HUDEP-2 (cell line): ENCODE results near the gene CDRT15.
A peak's percentile ranks its signal among the peaks of the same experiment; 100 is the strongest.
"Not testable (repeated sequence)": the region's sequence is repeated elsewhere in the genome, so short reads cannot be mapped to it uniquely, and the experiment has no call there.

ENCODE experiments used
- DNase-seq, 76 experiments: peaks; one replicate each; lab custom pipeline; 2025; ENCODE audit not compliant: unreplicated experiment in 76 of 76; lab: John Stamatoyannopoulos, UW

The CDRT15 gene

DNA sequence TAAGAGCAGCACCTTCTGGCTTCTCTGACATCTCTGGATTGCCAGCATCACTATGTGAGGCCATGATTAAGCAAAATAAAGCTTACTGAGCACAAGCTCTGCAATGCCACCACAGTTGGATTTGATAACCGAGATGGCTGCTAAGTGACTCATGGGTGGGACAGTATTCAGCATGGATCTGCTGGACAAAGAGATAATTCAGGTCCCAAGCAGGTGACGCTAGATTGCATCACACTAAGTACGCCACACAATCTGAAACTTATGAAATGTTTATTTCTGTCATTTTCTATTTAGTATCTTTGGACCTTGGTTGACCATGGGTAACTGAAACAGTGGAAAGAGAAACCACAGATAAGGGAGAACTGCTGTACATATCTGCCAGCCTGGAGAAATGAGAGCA, 27.4 kb downstream of the CDRT15 start:
- peak in 23 of 76 experiments; percentile 4 to 63 (median 20) for DNase-seq

DNA sequence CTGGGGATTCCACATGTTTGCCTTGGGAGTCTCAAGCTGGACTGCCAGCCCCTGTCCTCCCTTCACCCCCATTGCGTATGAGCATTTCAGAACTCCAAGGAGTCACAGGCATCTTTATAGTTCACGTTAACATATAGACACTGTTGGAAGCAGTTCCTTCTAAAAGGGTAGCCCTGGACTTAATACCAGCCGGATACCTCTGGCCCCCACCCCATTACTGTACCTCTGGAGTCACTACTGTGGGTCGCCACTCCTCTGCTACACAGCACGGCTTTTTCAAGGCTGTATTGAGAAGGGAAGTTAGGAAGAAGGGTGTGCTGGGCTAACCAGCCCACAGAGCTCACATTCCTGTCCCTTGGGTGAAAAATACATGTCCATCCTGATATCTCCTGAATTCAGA, 28.9 kb downstream of the CDRT15 start:
- DNase-seq: no peak

DNA sequence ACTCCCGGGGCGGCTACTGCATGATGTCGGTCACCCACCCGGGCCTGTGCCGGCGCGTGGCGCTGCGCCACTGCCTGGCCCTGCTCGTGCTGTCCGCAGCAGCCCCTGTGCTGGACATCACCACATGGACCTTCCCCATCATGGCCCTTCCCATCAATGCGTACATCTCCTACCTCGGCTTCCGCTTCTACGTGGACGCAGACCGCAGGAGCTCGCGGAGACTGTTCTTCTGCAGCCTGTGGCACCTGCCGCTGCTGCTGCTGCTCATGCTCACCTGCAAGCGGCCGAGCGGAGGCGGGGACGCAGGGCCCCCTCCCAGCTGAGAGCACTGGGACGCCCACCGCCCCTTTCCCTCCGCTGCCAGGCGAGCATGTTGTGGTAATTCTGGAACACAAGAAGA, 29.8 kb downstream of the CDRT15 start:
- DNase-seq: no peak

DNA sequence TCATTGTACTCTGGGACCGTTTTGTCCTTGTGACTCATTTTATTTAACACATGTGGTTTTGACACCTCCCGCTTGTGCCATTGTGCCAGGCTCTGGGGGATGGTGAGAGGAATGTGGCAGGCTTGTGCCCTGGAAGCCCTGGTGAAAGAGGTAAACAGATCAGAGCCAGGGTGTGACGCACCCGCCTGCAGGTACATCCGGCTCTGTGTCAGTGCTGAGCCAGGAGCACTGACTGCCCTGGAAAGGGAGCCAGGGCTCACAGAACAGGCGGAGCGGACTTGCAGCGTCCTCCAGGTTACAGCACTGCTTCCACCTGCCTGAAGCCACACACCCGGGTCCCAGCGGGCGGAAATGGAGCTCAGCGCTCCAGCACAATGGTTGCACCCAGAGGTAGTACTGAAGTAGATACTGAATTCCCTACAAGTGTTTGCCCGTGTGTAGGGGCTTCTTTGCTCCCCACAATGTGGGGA, 30.6 kb downstream of the CDRT15 start:
- DNase-seq: peak in 4 of 76 experiments; percentile 6 to 7 (median 6)

DNA sequence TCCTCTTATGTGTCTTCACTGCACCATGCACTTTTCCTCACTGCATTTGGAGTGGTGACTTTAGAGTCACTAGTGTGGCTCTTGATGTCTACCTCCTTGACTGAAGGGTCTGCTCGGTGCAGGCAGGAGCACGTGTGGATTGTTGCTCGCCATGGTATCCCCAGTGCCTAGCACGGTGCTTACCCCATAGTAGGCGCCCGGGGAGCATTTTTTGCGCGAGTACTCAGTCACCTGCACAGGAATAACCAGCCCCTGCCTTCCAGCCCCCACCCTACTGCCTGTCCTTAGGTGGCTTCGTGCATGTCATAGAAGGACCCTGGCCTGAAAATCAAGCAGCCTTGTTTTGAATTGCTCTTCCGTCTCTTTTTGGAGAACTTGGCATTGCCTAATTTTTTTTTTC, 31.3 kb downstream of the CDRT15 start:
- no peak for DNase-seq

DNA sequence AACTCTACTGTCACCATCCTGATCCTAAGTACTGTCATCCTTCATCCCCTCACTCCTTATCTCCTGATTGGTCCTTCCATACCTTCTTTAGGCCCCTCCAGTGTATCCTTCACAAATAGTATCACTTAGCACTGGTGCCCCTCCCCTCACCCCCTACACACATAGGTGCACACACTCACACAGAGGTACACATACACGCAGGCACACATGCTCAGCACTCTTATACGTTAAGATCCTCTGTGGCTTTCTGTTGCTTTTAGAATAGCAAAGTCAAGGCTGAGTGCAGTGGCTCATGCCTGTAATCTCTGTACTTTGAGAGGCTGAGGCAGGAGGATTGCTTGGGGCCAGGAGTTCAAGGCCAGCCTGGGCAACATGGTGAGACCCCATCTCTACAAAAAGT, 32.1 kb downstream of the CDRT15 start:
- DNase-seq: no peak

DNA sequence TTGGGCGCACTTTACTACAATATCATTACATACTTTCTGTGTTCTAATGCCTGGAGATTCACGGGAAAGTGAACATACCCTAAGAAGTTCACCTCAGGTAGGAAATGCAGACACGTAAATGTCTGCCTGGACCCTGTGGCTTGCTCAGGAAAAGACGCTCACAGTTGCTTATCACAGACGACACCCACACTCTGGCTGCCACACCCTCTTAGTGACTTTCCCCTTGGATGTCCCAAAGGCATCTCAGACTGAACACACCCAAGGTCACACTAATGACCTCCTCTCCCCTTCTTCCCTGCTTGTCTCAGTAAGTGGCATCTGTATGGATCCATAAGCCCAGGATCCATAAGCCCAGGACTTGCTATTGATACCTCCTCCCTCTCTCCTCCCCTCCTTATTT, 32.6 kb downstream of the CDRT15 start:
- peak in 16 of 76 experiments; percentile 5 to 39 (median 18) for DNase-seq

DNA sequence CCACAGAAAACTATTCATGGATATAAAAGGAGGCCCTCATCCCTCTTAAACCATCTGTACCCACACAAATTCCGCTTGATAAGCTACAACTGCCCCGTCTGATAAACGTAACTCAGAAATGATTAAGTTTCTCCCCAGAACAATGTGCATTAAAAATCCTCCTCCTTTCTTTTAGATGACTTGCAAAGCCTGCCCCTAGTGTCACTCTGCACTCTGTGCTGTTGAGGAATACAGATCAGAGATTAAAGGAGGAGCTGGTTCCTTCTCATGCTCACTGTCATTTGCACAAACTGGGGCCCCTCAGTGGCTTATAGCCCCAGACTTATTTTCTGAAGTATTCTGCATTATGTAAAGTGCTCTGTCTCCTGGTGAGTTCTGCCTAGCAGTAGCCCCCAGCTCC, 33.3 kb downstream of the CDRT15 start:
- DNase-seq: peak in 40 of 76 experiments; percentile 2 to 73 (median 30)

DNA sequence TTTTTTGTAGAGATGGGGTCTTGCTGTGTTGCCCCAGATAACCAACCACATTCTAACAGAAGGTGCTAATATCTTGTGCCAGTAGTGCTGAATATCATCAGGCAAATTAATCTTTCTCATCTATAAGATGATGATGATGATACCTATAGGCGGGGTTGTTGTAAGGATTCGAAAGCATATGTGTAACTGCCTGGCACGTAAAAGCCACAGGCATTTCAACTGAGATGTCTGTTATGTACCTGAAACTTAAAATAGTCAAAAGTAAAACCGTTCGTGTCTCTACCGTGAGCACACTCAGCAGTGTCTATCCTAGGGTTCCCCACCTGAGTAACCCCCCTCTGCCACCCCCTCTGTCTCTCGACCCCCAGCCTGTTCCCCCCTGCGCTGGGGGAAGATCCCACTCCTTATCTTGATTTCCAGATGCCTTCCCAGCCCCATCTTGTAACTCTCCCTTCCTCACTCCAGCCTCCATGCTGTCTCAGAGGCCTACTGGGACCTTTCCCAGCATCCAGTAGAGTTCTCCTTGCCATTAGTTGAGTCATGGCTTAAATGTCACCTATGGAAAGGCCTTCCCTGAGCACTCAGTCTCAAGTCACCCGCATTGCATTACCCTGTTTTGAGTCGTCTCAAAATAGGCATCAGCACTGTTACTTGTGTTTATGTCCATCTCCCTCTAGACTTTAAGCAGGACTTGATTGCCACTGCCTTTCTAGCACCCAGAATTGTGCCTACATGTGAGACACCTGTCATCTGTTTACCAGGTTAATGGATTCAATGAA, 34.1 kb downstream of the CDRT15 start:
- DNase-seq: no peak

DNA sequence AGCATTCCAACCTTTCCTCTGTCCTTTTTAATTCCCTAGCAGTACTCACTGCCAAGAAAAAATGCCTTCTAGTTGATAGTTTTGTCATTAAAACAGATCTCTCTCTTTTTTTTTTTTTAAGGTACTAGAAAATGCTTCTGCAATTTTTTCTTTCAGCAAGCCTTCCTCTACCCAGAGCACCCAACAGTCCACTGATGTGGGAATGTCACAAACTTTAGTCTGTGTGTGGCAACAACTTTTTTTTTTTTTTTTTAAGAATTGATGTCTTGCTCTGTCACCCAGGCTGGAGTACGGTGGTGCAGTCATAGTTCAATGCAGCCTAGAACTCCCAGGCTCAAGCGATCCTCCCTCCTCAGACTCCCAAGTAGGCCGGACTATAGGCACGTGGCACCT, 34.7 kb downstream of the CDRT15 start:
- DNase-seq: no peak

DNA sequence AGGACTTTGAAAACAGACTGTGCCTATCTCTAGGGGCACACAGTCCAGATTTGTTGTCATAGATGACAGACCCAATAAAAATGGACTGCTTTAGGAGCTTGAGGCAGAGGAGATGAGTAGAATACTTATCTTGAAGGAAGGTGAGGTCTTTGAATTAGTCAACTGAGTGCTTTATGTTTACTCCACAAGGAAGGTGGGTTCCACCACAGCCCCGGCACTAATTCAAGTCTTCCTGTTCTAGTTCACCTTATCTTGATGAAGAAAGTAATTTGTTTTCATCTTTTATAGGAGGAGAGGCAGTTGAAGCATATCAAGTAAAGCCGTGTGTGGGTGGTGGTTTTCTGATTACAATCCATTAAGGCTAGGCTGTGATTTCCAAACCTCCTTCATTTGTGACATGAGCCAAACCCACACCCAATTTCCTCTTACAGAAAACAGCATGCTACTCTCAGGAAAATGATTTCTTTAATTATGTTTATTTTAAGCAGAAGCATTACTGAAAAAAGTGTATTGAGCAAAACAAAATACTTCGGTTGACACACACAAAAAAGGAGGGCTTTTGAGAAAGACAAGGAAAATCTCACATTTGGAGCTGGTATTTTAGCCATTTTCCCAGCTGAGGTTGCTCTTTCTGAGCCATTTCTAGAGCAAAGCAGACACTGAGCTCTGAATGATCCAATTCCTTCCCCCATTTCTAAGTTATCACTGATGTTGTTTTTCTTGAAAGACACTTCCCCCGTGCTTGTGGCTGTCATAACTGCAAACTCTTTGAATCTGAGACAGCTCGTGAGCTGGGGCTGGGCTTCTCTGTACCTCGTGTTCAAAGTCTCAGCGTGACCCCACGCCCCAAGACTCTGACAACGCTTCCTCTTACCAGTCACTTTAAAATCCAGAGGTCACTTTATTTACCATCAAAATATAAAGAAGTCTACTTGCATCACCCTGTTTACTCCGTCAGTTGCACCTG, 35.4 kb downstream of the CDRT15 start:
- peak in 7 of 76 experiments; percentile 1 to 21 (median 15) for DNase-seq

DNA sequence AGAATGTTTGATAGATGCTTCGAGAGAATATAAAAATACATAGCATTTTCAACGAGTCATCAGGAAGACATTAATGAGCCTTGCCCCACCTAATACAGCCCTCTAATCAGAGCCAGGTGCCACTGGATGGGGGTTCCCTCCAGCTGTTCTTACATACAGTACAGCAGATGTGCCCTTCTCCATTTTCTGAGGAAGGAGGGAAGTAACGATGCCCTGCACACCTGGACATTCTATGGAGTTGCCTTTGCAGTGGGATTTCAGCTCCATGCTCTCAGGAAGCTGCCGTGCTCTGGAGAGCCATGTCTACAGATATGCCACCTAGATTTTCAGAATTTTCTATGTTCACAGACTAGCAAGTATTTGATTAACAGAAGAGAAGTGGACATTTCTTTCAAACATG, 36.3 kb downstream of the CDRT15 start:
- DNase-seq: no peak

DNA sequence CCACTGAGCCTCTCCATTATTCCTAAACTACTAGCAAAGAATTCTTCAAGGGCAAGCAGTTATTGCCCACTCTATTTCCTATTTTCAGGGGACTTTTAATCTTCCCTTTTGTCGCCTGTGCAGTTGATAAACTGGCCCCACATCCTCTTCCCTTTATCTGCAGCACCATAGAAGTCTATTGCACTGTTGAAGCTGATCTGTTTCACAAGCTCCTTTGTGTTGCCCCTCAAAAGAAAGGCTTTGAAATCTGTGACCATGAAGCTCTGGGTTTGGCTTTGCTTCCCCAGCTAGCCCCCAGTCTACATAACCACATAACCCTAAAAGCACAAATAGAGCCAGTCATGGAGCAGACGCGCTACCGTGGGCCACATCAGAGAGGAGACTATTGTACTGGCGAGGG, 37.1 kb downstream of the CDRT15 start:
- DNase-seq: no peak

DNA sequence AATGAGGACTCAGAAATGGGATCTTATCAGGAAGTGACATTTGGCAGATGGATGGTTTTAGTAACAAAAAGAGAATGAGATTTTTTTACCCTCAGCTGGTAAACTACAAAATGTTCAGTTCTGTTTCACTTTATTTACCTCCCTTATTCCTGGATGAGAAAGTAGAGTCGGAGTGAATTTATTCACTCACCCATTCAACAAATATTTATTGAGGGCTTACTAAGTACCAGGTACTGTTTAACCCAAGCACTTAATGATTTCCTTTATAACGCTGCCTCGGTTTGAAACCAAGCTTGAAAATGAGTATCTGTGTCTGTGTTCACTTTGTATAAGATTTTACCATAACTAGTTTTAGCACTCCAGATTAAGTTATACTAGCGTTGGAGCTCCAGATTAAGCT, 38.1 kb downstream of the CDRT15 start:
- no peak for DNase-seq

DNA sequence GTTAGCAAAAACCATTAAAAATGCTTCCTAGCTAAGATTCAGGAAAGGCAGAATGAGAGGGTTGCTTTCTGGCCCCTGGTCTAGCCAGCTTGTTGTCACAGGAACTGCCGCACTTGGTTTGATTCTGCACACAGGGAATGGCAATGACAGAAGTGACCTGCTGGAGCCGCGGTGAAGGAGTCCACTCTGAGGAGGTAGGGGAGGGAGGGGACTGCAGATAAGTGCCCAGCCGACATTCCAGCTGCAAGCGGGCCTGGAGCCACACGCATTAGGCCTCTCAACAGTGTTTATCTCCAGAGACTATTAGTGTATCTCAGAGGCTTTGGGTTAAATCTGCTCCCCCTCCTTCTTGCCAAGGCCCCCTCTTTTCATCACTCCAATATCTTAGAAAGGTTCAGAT, 38.6 kb downstream of the CDRT15 start:
- DNase-seq: no peak

DNA sequence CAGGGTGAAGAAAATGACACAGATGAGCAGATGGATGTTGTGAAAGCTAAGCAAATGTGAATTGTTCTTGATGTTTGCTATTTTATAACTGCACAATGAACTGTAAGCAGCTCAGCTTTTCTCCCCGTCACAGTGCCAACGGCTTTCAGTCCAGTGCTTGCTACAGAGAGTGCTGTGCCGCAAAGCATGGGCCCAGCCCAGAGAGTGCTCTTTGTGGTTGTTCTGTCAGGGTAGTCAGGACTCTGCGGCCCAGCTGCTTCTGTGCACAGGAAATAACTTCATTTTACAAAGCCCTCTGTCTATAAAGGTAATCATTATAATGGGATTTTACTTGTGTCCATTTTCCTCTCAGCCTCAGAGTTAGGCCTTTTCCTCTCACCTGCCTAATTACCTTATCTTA, 39.1 kb downstream of the CDRT15 start:
- no peak for DNase-seq

DNA sequence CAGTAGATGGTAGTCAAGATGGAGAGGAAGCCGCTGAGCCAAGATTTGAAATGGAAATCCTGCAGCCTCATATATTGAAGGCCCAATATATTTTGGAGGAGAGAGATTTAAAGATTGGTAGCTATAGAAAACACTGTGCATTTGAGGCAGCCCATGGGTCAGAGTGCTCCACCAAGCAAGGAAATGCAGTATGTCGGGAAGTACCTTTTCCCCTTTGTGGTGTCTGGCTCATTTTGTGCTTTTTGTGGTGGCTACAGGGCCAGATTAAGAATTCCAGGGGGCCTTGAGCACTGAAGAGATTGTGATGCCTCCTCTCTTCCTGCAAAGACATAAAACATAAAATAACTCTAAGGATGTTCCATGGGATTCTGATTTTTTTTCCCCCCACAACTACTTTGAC, 39.6 kb downstream of the CDRT15 start:
- DNase-seq: no peak

DNA sequence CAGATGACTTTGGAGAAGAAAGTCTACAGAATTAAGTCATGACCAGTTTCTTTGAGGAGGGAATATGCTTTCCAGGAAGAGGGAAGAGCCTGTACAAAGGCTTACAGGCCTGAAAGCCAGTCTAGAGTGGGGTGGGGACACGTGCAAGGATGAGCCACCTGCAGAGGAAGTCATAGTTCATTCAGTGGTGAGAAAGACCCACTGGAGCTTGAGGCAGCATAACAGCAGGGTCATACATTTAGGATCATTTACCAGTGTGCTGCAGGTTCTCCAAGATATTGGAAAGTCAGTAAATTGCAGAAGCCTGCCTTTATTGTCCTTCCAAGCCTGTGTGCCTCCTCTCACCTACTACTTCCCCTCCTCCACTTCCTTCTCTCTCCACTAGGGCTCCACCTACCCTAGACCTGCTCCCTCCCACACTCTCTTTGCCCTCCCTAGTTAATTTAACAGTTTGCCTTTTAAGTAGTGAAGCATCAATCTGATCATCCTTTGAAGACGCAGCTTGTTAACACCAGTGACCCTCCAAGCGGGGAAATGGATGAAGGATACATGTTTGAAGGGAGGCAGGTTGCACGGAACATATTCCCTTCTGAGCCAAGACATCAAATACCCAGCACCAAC, 40.2 kb downstream of the CDRT15 start:
- DNase-seq: peak in 1 of 76 experiments; percentile 11

DNA sequence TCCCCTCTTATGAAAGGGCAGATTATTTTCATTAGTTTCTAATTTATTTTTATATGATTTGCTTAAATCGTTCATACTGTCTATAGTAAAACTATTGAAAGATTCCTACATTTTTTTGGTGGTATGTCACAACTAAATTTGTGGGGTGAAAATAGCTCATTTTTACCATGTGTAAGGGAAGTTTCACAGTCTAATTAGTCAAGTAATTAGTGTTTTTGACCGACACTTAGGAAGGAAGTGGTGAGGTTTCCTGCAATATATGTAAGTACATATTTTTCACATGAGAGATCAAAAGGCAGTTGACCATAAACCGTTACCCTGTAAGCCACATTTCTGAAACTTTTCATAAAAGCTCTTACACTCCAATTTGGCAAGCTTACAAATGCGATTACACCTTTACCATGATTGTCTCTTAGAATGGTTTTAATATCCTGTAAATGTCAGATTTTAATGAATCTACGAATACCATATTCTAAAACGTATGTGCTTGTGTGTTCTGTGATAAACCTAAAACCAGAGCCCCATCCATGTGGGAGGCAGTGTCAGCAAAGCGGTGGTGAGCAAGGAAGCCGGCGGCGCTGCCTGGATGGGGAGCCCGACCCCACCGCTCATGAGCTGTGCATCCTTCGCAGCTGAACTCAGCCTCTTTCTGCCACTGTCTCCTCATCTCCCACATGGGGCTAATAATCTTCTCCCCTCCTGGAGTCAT, 43.9 kb downstream of the CDRT15 start:
- DNase-seq: not testable (repeated sequence)

DNA sequence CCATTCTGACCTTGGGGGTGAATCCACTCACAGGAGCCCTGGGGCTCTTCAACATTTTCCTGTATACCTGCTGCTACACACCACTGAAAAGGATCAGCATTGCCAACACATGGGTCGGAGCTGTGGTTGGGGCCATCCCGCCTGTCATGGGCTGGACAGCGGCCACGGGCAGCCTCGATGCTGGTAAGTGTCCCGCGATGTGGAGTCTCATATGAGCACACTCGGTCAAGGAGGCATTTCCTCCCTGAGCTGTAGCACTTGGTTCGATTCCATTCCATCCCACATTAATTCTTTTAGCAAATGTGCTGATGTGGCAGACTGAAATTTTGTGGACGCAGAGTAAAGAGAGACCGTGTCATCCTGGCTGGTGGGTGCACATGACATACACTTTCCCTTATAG, 44.6 kb downstream of the CDRT15 start:
- DNase-seq: not testable (repeated sequence)
